Fibroblast of pulmonary artery (primary cell): ENCODE results near the gene ARMC2.
"Not testable (repeated sequence)": the region's sequence is repeated elsewhere in the genome, so short reads cannot be mapped to it uniquely, and the experiment has no call there.

Experiments
- DNase-seq: peaks from one replicate; pipeline ENCODE4 v3.0.0-alpha.2; 2010; ENCODE audit warnings: low read depth
- H3K4me3 ChIP-seq: replicated peaks from 2 replicates; pipeline ENCODE4 v1.5.1; 2011; ENCODE audit warnings: low read depth, mild to moderate bottlenecking, control low read depth, low read length, moderate library complexity
- CTCF ChIP-seq: IDR thresholded peaks from 2 replicates; pipeline ENCODE4 v1.5.1; 2011; ENCODE audit warnings: mild to moderate bottlenecking, control low read depth, low read length, inconsistent platforms; ENCODE audit errors: missing control alignments

Gene ARMC2

GRCh38 chr6:108966855-108967755 lies 118.9 kb downstream of the ARMC2 start:
- no peak overlapping the region for H3K4me3 ChIP-seq
- DNase-seq: peak; percentile 57
- TF ChIP-seq CTCF: no peak

GRCh38 chr6:108968325-108969316 lies 120.4 kb downstream of the ARMC2 start:
- H3K4me3 ChIP-seq: no peak overlapping the region
- TF ChIP-seq CTCF: no peak
- DNase-seq: no peak

- peak; percentile 29 for DNase-seq
- no peak for TF ChIP-seq CTCF
- no peak overlapping the region for H3K4me3 ChIP-seq
Observed at GRCh38 chr6:108969776-108970175, 121.6 kb downstream of the ARMC2 start.

GRCh38 chr6:108974201-108974600 lies 126.0 kb downstream of the ARMC2 start:
- no peak overlapping the region for H3K4me3 ChIP-seq
- DNase-seq: no peak
- no peak for TF ChIP-seq CTCF

- DNase-seq, H3K4me3 ChIP-seq: not testable (repeated sequence)
Observed at GRCh38 chr6:108978638-108979037, 130.4 kb downstream of the ARMC2 start.

- TF ChIP-seq CTCF: no peak
Observed at GRCh38 chr6:108982154-108983113, 134.2 kb downstream of the ARMC2 start.

More at GRCh38 chr6:108982154-108983113, 134.2 kb downstream of the ARMC2 start:
- H3K4me3 ChIP-seq: no peak overlapping the region
- no peak for DNase-seq
